IMR-90 (cell line): ENCODE measurements around the gene C2orf80. TPM values are rescaled to one million over a fixed set of nuclear protein-coding genes. Genes with fewer than 3 reads are reported as not detected.
A peak's percentile ranks its signal among the peaks of the same experiment; 100 is the strongest.

ENCODE experiments used
- ATAC-seq: fragments of 200-7000 bp; cut with Tn5 transposase; 2 replicates; pipeline ENCODE4 v1.9.1; 2020; ENCODE audit warnings: low read depth, mild to moderate bottlenecking, moderate library complexity
- BruUV-seq: library from RNA; stranded (reverse); fragments of 400-500 nt; replicated peaks from 2 replicates; lab custom pipeline; 2021; lab: Mats Ljungman, UMichigan
- CTCF ChIA-PET: fragments of 300-600 bp; formaldehyde crosslinking; extraction: SDS; loops from one replicate; lab custom pipeline; 2021; ENCODE audit warnings: antibody characterized with exemption; lab: Yijun Ruan, JAX
- POLR2A ChIA-PET: fragments of 300-600 bp; sonication (Branson Sonifier 250); formaldehyde crosslinking; loops from one replicate; lab custom pipeline; 2022; ENCODE audit warnings: antibody characterized with exemption; ENCODE audit not compliant: unreplicated experiment; lab: Charles Lee
- DNase-seq: peaks from one replicate; pipeline ENCODE4 v3.0.0; 2013
- H2AFZ ChIP-seq: replicated peaks from 2 replicates; pipeline ENCODE3; 2013; ENCODE audit warnings: low read length, mild to moderate bottlenecking; ENCODE audit not compliant: poor library complexity
- H2AK5ac ChIP-seq: 2 replicates; pipeline ENCODE4 v1.6.1; 2013; ENCODE audit warnings: low read depth, low read length, inconsistent platforms
- H2AK9ac ChIP-seq: replicated peaks from 2 replicates; pipeline ENCODE3; 2013; ENCODE audit warnings: mild to moderate bottlenecking, low read depth, low read length, moderate library complexity; ENCODE audit not compliant: poor library complexity
- H2BK120ac ChIP-seq: 2 replicates; pipeline ENCODE4 v1.6.1; 2013; ENCODE audit warnings: low read depth, low read length, inconsistent platforms
- H2BK15ac ChIP-seq: 3 replicates; pipeline ENCODE4 v1.6.1; 2013; ENCODE audit warnings: low read depth, low read length, inconsistent platforms
- H2BK20ac ChIP-seq: 2 replicates; pipeline ENCODE4 v1.6.1; 2013; ENCODE audit warnings: low read depth, mild to moderate bottlenecking, inconsistent platforms, low read length, moderate library complexity
- H2BK5ac ChIP-seq: 2 replicates; pipeline ENCODE4 v1.6.1; 2013; ENCODE audit warnings: mild to moderate bottlenecking, low read depth, low read length, inconsistent platforms; ENCODE audit not compliant: poor library complexity, severe bottlenecking
- H3K14ac ChIP-seq: replicated peaks from 2 replicates; pipeline ENCODE4 v1.6.1; 2013; ENCODE audit warnings: low read depth, low read length, inconsistent platforms
- H3K18ac ChIP-seq: 2 replicates; pipeline ENCODE4 v1.6.1; 2013; ENCODE audit warnings: low read depth, low read length, control low read depth
- H3K23ac ChIP-seq: 2 replicates; pipeline ENCODE4 v1.6.1; 2013; ENCODE audit warnings: low read depth, low read length, inconsistent platforms
- H3K27ac ChIP-seq: 2 replicates; pipeline ENCODE4 v1.5.1; 2013; ENCODE audit warnings: mild to moderate bottlenecking, control low read depth, low read length; ENCODE audit not compliant: insufficient read depth
- H3K27me3 ChIP-seq: 2 replicates; pipeline ENCODE4 v1.6.1; 2013; ENCODE audit warnings: low read length; ENCODE audit not compliant: control insufficient read depth, insufficient read depth
- H3K36me3 ChIP-seq: 2 replicates; pipeline ENCODE4 v1.6.1; 2013; ENCODE audit warnings: low read length, mixed read lengths; ENCODE audit not compliant: control insufficient read depth, insufficient read depth
- H3K4ac ChIP-seq: 2 replicates; pipeline ENCODE4 v1.6.1; 2013; ENCODE audit warnings: low read depth, low read length, inconsistent platforms
- H3K4me1 ChIP-seq: 2 replicates; pipeline ENCODE4 v1.6.1; 2013; ENCODE audit warnings: low read length, mixed read lengths; ENCODE audit not compliant: control insufficient read depth, insufficient read depth
- H3K4me2 ChIP-seq: 2 replicates; pipeline ENCODE4 v1.6.1; 2013; ENCODE audit warnings: low read depth, mild to moderate bottlenecking, control low read depth, low read length, moderate library complexity
- H3K4me3 ChIP-seq: 2 replicates; pipeline ENCODE4 v1.5.1; 2013; ENCODE audit warnings: low read depth, mild to moderate bottlenecking, control low read depth, low read length, moderate library complexity; ENCODE audit not compliant: insufficient read depth
- H3K56ac ChIP-seq: 2 replicates; pipeline ENCODE4 v1.6.1; 2013; ENCODE audit warnings: low read length, inconsistent platforms; ENCODE audit not compliant: insufficient read depth; ENCODE audit errors: extremely low read depth
- H3K79me1 ChIP-seq, 2 experiments: 2 replicates each; pipeline ENCODE4 v1.6.1; 2013; ENCODE audit warnings: low read length in 2 of 2, inconsistent platforms in 1 of 2, low read depth in 1 of 2
- H3K9ac ChIP-seq: 2 replicates; pipeline ENCODE4 v1.6.1; 2013; ENCODE audit warnings: low read depth, low read length, control low read depth
- H3K9me1 ChIP-seq: 2 replicates; pipeline ENCODE4 v1.6.1; 2013; ENCODE audit warnings: low read length, inconsistent platforms; ENCODE audit not compliant: insufficient read depth
- H3K9me3 ChIP-seq: 2 replicates; pipeline ENCODE4 v1.6.1; 2013; ENCODE audit warnings: low read length; ENCODE audit not compliant: control insufficient read depth, insufficient read depth
- H4K20me1 ChIP-seq: 2 replicates; pipeline ENCODE4 v1.6.1; 2013; ENCODE audit warnings: low read length, inconsistent platforms; ENCODE audit not compliant: insufficient read depth
- H4K5ac ChIP-seq: 2 replicates; pipeline ENCODE4 v1.6.1; 2013; ENCODE audit warnings: mild to moderate bottlenecking, low read depth, low read length, control low read depth
- H4K8ac ChIP-seq, 2 experiments: 2 replicates each; pipeline ENCODE4 v1.6.1; 2013; ENCODE audit warnings: low read depth in 2 of 2, low read length in 2 of 2, control low read depth in 1 of 2, inconsistent platforms in 1 of 2
- H4K91ac ChIP-seq: 2 replicates; pipeline ENCODE4 v1.6.1; 2013; ENCODE audit warnings: low read depth, low read length, inconsistent platforms; ENCODE audit not compliant: insufficient read depth
- BHLHE40 ChIP-seq: fragments of 150-350 bp; IDR thresholded peaks from 2 replicates; pipeline ENCODE4 v1.6.1; 2016; ENCODE audit warnings: mild to moderate bottlenecking, low read depth, low read length
- CEBPB ChIP-seq: IDR thresholded peaks from 2 replicates; pipeline ENCODE4 v1.6.1; 2012; ENCODE audit warnings: low read depth, low read length, improper control_type of control experiment
- CHD1 ChIP-seq: IDR thresholded peaks from 2 replicates; pipeline ENCODE4 v1.6.1; 2012; ENCODE audit warnings: low read depth, low read length, improper control_type of control experiment
- FOS ChIP-seq: fragments of 150-350 bp; IDR thresholded peaks from 2 replicates; pipeline ENCODE4 v1.6.1; 2016; ENCODE audit warnings: low read depth, low read length
- MAFK ChIP-seq: IDR thresholded peaks from 2 replicates; pipeline ENCODE4 v1.6.1; 2012; ENCODE audit warnings: low read depth, low read length, improper control_type of control experiment
- MAZ ChIP-seq: IDR thresholded peaks from 2 replicates; pipeline ENCODE4 v1.6.1; 2012; ENCODE audit warnings: low read depth, mild to moderate bottlenecking, low read length, improper control_type of control experiment, moderate library complexity, borderline replicate concordance
- MXI1 ChIP-seq: IDR thresholded peaks from 2 replicates; pipeline ENCODE4 v1.6.1; 2012; ENCODE audit warnings: low read depth, mild to moderate bottlenecking, low read length, moderate library complexity, borderline replicate concordance
- NFE2L2 ChIP-seq: fragments of 150-350 bp; IDR thresholded peaks from 2 replicates; pipeline ENCODE4 v1.6.1; 2016; ENCODE audit warnings: low read depth, mild to moderate bottlenecking, low read length
- POLR2A ChIP-seq: IDR thresholded peaks from 2 replicates; pipeline ENCODE4 v1.6.1; 2012; ENCODE audit warnings: mild to moderate bottlenecking, low read depth, low read length
- RAD21 ChIP-seq: IDR thresholded peaks from 2 replicates; pipeline ENCODE4 v1.6.1; 2012; ENCODE audit warnings: low read length, improper control_type of control experiment
- RCOR1 ChIP-seq: IDR thresholded peaks from 2 replicates; pipeline ENCODE4 v1.6.1; 2012; ENCODE audit warnings: mild to moderate bottlenecking, low read length, improper control_type of control experiment; ENCODE audit not compliant: insufficient replicate concordance
- RFX5 ChIP-seq: IDR thresholded peaks from 2 replicates; pipeline ENCODE4 v1.8.0; 2012; ENCODE audit warnings: low read depth, mild to moderate bottlenecking, low read length, moderate library complexity
- SMC3 ChIP-seq: fragments of 150-350 bp; IDR thresholded peaks from 2 replicates; pipeline ENCODE4 v1.6.1; 2016; ENCODE audit warnings: low read depth, mild to moderate bottlenecking, antibody characterized with exemption, low read length, moderate library complexity
- WGBS, 2 experiments: methylation state at CpG; one replicate each; pipeline versions ENCODE4 v1.1.5 to v1.1.7; 2013; ENCODE audit warnings: missing lambda C conversion rate in 2 of 2; ENCODE audit not compliant: insufficient read length in 1 of 2; ENCODE audit errors: extremely low coverage in 2 of 2; 5-methylcytosine and 5-hydroxymethylcytosine counted together
- dilution Hi-C: fragments of 300-500 bp; cut with HindIII; formaldehyde crosslinking; loops from one replicate; pipeline ENCODE4 v1.14.3; 2018; ENCODE audit warnings: low sequenced_read_pairs; ENCODE audit not compliant: unreplicated experiment
- in situ Hi-C: fragments of 300-500 bp; cut with MboI; formaldehyde crosslinking; loops from 3 replicates; pipeline ENCODE4 v1.14.3; 2019; ENCODE audit warnings: low sequenced_read_pairs, inconsistent platforms, mixed read lengths
- intact Hi-C: fragments of 100-400 bp; cut with micrococcal nuclease; formaldehyde crosslinking; loops from 2 replicates; pipeline ENCODE4 v1.10.0; 2022
- polyA plus RNA-seq, 3 experiments: library from polyadenylated mRNA; depleted of rRNA; stranded (reverse); fragments of >200 nt; gene quantifications; 2 replicates each; pipeline ENCODE4 v1.2.3, GENCODE V29; 2012; ENCODE audit warnings: low replicate concordance in 1 of 3
- total RNA-seq: library from RNA; depleted of rRNA; stranded (reverse); fragments of >200 nt; gene quantifications from 2 replicates; pipeline ENCODE4 v1.2.3, GENCODE V29; 2012
- TF ChIP-seq, protein P1 (sequence below): fragments of 150-350 bp; IDR thresholded peaks from 2 replicates; pipeline ENCODE4 v1.6.1; 2016; ENCODE audit warnings: low read depth, mild to moderate bottlenecking, low read length, moderate library complexity, borderline replicate concordance
- TF ChIP-seq, protein P2 (sequence below): conservative IDR thresholded peaks from 2 replicates; pipeline ENCODE4 v1.5.1; 2012; ENCODE audit warnings: mild to moderate bottlenecking, low read depth, low read length, improper control_type of control experiment
- TF ChIP-seq, protein P3 (sequence below): fragments of 150-350 bp; IDR thresholded peaks from 2 replicates; pipeline ENCODE4 v1.6.1; 2017; ENCODE audit warnings: mild to moderate bottlenecking, antibody characterized with exemption, low read length, low read depth

The C2orf80 gene
- total and polyA plus RNA-seq, 2 of the 4 experiments (the other 2 are of a cell fraction): not detected

DNA sequence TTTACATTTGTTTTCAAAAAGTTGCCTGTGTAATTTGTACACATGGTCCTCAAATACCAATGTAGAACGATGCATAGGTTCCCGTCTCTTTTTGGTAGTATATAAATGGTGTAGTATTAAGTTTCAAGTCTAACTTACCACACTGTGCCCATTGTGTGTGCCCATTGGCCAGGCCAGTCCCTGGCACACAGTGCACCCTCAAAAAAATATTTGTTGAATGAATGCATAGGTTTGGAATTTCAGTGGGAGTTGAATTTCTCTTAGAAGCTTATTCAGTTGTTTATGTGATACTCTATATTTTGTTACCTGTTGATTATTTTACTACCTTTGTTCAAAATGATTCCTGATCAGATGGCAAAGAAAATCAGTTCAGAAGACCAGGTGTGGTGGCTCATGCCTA is 35.0 kb upstream of the C2orf80 start:
- H3K36me3 ChIP-seq: no peaks in the 10 kb centered on the region
- H3K56ac ChIP-seq: no peak overlapping the region
- no peak overlapping the region for H3K27ac ChIP-seq
- ChIA-PET CTCF (no interaction called here), POLR2A (no interaction called here)
- no peak overlapping the region for H3K9ac ChIP-seq
- H3K4me1 ChIP-seq: no peaks in the 10 kb centered on the region
- no peak overlapping the region for H2BK120ac ChIP-seq
- no peak overlapping the region for H3K23ac ChIP-seq
- intact Hi-C loops (no loop called here), in situ Hi-C loops (no loop called here), dilution Hi-C loops (no loop called here)
- no CpG with 5 or more reads among the region's 2 CpGs for WGBS, 2 experiments
- no peak overlapping the region for H4K91ac ChIP-seq
- ATAC-seq: 0 out of 2 replicates have a peak, but pooled peaks have one; percentile 14
- no peak overlapping the region for H3K18ac ChIP-seq
- no TSS peak for BruUV-seq
- H4K5ac ChIP-seq: no peak overlapping the region
- no peaks in the 10 kb centered on the region for H3K9me1 ChIP-seq
- H3K79me1 ChIP-seq: no peaks in the 10 kb centered on the region
- no peak overlapping the region for H2AK5ac ChIP-seq
- H3K4me2 ChIP-seq: no peak overlapping the region
- H2BK20ac ChIP-seq: no peak overlapping the region
- no peaks in the 10 kb centered on the region for H3K27me3 ChIP-seq
- H4K8ac ChIP-seq: no peak overlapping the region
- no peak overlapping the region for H2AK9ac ChIP-seq
- no peak overlapping the region for H2BK5ac ChIP-seq
- H4K20me1 ChIP-seq: no peaks in the 10 kb centered on the region; the same call in 1 of the 2 replicates
- H3K4me3 ChIP-seq: no peak overlapping the region
- H2AFZ ChIP-seq: no peak overlapping the region
- DNase-seq: no peak
- H3K9me3 ChIP-seq: no peaks in the 10 kb centered on the region
- TF ChIP-seq NFE2L2: no peak
- TF ChIP-seq MXI1: no peak
- TF ChIP-seq MAZ: no peak
- TF ChIP-seq RFX5: no peak
- TF ChIP-seq FOS: no peak
- TF ChIP-seq POLR2A: no peak
- TF ChIP-seq, protein P1, sequence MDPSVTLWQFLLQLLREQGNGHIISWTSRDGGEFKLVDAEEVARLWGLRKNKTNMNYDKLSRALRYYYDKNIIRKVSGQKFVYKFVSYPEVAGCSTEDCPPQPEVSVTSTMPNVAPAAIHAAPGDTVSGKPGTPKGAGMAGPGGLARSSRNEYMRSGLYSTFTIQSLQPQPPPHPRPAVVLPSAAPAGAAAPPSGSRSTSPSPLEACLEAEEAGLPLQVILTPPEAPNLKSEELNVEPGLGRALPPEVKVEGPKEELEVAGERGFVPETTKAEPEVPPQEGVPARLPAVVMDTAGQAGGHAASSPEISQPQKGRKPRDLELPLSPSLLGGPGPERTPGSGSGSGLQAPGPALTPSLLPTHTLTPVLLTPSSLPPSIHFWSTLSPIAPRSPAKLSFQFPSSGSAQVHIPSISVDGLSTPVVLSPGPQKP: no peak
- TF ChIP-seq, protein P2, sequence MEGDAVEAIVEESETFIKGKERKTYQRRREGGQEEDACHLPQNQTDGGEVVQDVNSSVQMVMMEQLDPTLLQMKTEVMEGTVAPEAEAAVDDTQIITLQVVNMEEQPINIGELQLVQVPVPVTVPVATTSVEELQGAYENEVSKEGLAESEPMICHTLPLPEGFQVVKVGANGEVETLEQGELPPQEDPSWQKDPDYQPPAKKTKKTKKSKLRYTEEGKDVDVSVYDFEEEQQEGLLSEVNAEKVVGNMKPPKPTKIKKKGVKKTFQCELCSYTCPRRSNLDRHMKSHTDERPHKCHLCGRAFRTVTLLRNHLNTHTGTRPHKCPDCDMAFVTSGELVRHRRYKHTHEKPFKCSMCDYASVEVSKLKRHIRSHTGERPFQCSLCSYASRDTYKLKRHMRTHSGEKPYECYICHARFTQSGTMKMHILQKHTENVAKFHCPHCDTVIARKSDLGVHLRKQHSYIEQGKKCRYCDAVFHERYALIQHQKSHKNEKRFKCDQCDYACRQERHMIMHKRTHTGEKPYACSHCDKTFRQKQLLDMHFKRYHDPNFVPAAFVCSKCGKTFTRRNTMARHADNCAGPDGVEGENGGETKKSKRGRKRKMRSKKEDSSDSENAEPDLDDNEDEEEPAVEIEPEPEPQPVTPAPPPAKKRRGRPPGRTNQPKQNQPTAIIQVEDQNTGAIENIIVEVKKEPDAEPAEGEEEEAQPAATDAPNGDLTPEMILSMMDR: no peak
- TF ChIP-seq, protein P3, sequence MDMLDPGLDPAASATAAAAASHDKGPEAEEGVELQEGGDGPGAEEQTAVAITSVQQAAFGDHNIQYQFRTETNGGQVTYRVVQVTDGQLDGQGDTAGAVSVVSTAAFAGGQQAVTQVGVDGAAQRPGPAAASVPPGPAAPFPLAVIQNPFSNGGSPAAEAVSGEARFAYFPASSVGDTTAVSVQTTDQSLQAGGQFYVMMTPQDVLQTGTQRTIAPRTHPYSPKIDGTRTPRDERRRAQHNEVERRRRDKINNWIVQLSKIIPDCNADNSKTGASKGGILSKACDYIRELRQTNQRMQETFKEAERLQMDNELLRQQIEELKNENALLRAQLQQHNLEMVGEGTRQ: no peak
- no peak for TF ChIP-seq BHLHE40
- TF ChIP-seq CEBPB: no peak
- no peak for TF ChIP-seq RCOR1
- TF ChIP-seq MAFK: no peak
- no peak for TF ChIP-seq RAD21
- no peak for TF ChIP-seq SMC3
- no peak for TF ChIP-seq CHD1
- H3K14ac ChIP-seq: no peak overlapping the region
- no peak overlapping the region for H3K4ac ChIP-seq
- H2BK15ac ChIP-seq: no peak overlapping the region
